HCT116 (cell line): ENCODE measurements around the gene TRPT1. TPM values are rescaled to one million over a fixed set of nuclear protein-coding genes. Genes with fewer than 3 reads are reported as not detected.

Experiments
- ATAC-seq: fragments of 200-7000 bp; cut with Tn5 transposase; 2 replicates; pipeline ENCODE4 v1.9.1; 2020; ENCODE audit warnings: mild to moderate bottlenecking, moderate library complexity
- BruUV-seq: library from RNA; stranded (reverse); fragments of 400-500 nt; replicated peaks from 2 replicates; lab custom pipeline; 2021; lab: Mats Ljungman, UMichigan
- CTCF ChIA-PET: fragments of 300-600 bp; sonication (Branson Sonifier 250); formaldehyde crosslinking; loops from one replicate; lab custom pipeline; 2021; ENCODE audit warnings: antibody characterized with exemption; lab: Charles Lee
- POLR2A ChIA-PET: fragments of 300-600, 350-600 bp; sonication (Branson Sonifier 250); formaldehyde crosslinking; loops from one replicate; lab custom pipeline; 2021; ENCODE audit warnings: antibody characterized with exemption; lab: Charles Lee
- RAD21 ChIA-PET, 2 experiments: fragments of 300-600 bp; sonication (Branson Sonifier 250); formaldehyde crosslinking; loops; one replicate each; lab custom pipeline; 2023; ENCODE audit warnings: low total read pairs in 2 of 2; ENCODE audit not compliant: uncharacterized antibody in 2 of 2, unreplicated experiment in 2 of 2, low non-redundant PET in 1 of 2; lab: Charles Lee
- DNase-seq: peaks from one replicate; pipeline ENCODE4 v3.0.0-alpha.2; 2010; ENCODE audit warnings: low read depth, low spot score
- H2AFZ ChIP-seq: fragments of 200-600 bp; shearing (Covaris generic), sonication (generic); 2 replicates; pipeline ENCODE4 v1.6.1; 2017; ENCODE audit warnings: low read depth, mixed run types, mixed read lengths, antibody characterized with exemption, low read length; ENCODE audit not compliant: poor library complexity, severe bottlenecking
- H3K27ac ChIP-seq: 2 replicates; pipeline ENCODE4 v1.5.1; 2012; ENCODE audit warnings: low read depth, low read length
- H3K27me3 ChIP-seq: fragments of 200-600 bp; sonication (generic); 2 replicates; pipeline ENCODE4 v1.6.1; 2016; ENCODE audit warnings: mixed run types, low read length, mixed read lengths; ENCODE audit not compliant: insufficient read depth
- H3K36me3 ChIP-seq, 2 experiments: fragments of 200-500 bp in 1 of 2; fragments of 200-600 bp in 1 of 2; sonication (Bioruptor generic) in 1 of 2; sonication (generic) in 1 of 2; 2 replicates each; pipeline versions ENCODE4 v1.5.1 to v1.6.1; 2014 to 2016; ENCODE audit warnings: low read length in 2 of 2, inconsistent platforms in 1 of 2, mixed read lengths in 1 of 2, mixed run types in 1 of 2; ENCODE audit not compliant: insufficient read depth in 2 of 2, control insufficient read depth in 1 of 2
- H3K4me1 ChIP-seq, 2 experiments: fragments of 200-600 bp in 1 of 2; sonication (generic) in 1 of 2; 2 replicates each; pipeline versions ENCODE4 v1.5.1 to v1.6.1; 2012 to 2017; ENCODE audit warnings: low read length in 2 of 2, inconsistent platforms in 1 of 2, mild to moderate bottlenecking in 1 of 2, mixed read lengths in 1 of 2, mixed run types in 1 of 2, moderate library complexity in 1 of 2; ENCODE audit not compliant: insufficient read depth in 2 of 2, control insufficient read depth in 1 of 2
- H3K4me2 ChIP-seq: fragments of 200-600 bp; sonication (generic); 2 replicates; pipeline ENCODE4 v1.6.1; 2017; ENCODE audit warnings: mixed run types, low read length, mixed read lengths
- H3K4me3 ChIP-seq, 2 experiments: fragments of 200-600 bp in 1 of 2; sonication (generic) in 1 of 2; replicated peaks in 1 of 2; 2 replicates each; pipeline ENCODE4 v1.5.1; 2011 to 2016; ENCODE audit warnings: low read length in 2 of 2, control low read depth in 1 of 2, low read depth in 1 of 2, mild to moderate bottlenecking in 1 of 2, mixed read lengths in 1 of 2, mixed run types in 1 of 2
- H3K79me2 ChIP-seq: fragments of 200-600 bp; sonication (generic); 2 replicates; pipeline ENCODE4 v1.6.1; 2017; ENCODE audit warnings: mild to moderate bottlenecking, mixed run types, low read length, moderate library complexity, mixed read lengths; ENCODE audit not compliant: insufficient read depth
- H3K9ac ChIP-seq: fragments of 200-600 bp; sonication (generic); 2 replicates; pipeline ENCODE4 v1.6.1; 2016; ENCODE audit warnings: low read length, mixed read lengths
- H3K9me2 ChIP-seq: fragments of 200-600 bp; sonication (generic), shearing (Covaris generic); 2 replicates; pipeline ENCODE4 v1.6.1; 2017; ENCODE audit warnings: mixed run types, mild to moderate bottlenecking, moderate library complexity; ENCODE audit not compliant: insufficient read depth
- H3K9me3 ChIP-seq, 2 experiments: fragments of 200-500 bp in 1 of 2; fragments of 200-600 bp in 1 of 2; sonication (Bioruptor generic) in 1 of 2; sonication (generic) in 1 of 2; 2 replicates each; pipeline ENCODE4 v1.6.1; 2014 to 2017; ENCODE audit warnings: low read length in 2 of 2, mixed read lengths in 2 of 2, inconsistent platforms in 1 of 2, low read depth in 1 of 2, mild to moderate bottlenecking in 1 of 2, mixed run types in 1 of 2, moderate library complexity in 1 of 2; ENCODE audit not compliant: control insufficient read depth in 1 of 2, insufficient read depth in 1 of 2
- H4K20me1 ChIP-seq: fragments of 200-600 bp; sonication (generic), shearing (Covaris generic); 2 replicates; pipeline ENCODE4 v1.6.1; 2017; ENCODE audit warnings: mixed run types, mild to moderate bottlenecking, moderate library complexity; ENCODE audit not compliant: insufficient read depth
- CBX3 ChIP-seq: IDR thresholded peaks from 2 replicates; pipeline ENCODE4 v1.6.1; 2012; ENCODE audit warnings: low read depth
- CTCF ChIP-seq, 3 experiments: fragments of 200-600 bp in 1 of 3; sonication (generic) in 1 of 3; IDR thresholded peaks in 2 of 3; conservative IDR thresholded peaks in 1 of 3; 2 replicates each; pipeline ENCODE4 v1.5.1; 2012 to 2017; ENCODE audit warnings: low read depth in 2 of 3, low read length in 2 of 3, antibody characterized with exemption in 1 of 3, borderline replicate concordance in 1 of 3, control low read depth in 1 of 3, mild to moderate bottlenecking in 1 of 3, mixed read lengths in 1 of 3, mixed run types in 1 of 3, moderate library complexity in 1 of 3; ENCODE audit not compliant: insufficient read depth in 1 of 3
- ELF1 ChIP-seq: IDR thresholded peaks from 2 replicates; pipeline ENCODE4 v1.6.1; 2012; ENCODE audit warnings: low read depth, borderline replicate concordance
- FOSL1 ChIP-seq: IDR thresholded peaks from 2 replicates; pipeline ENCODE4 v1.6.1; 2012; ENCODE audit warnings: low read depth
- JUND ChIP-seq: IDR thresholded peaks from 2 replicates; pipeline ENCODE4 v1.6.1; 2012
- RAD21 ChIP-seq: IDR thresholded peaks from 2 replicates; pipeline ENCODE4 v1.6.1; 2012; ENCODE audit warnings: low read depth, mild to moderate bottlenecking
- SIN3A ChIP-seq: IDR thresholded peaks from 2 replicates; pipeline ENCODE4 v1.6.1; 2012; ENCODE audit warnings: low read depth
- SP1 ChIP-seq: IDR thresholded peaks from 2 replicates; pipeline ENCODE4 v1.6.1; 2012; ENCODE audit warnings: low read depth
- SRF ChIP-seq: IDR thresholded peaks from 2 replicates; pipeline ENCODE4 v1.6.1; 2012; ENCODE audit warnings: low read depth
- TCF7L2 ChIP-seq: IDR thresholded peaks from 2 replicates; pipeline ENCODE4 v1.7.0; 2011; ENCODE audit warnings: borderline replicate concordance, inconsistent platforms; ENCODE audit not compliant: insufficient read depth, insufficient read length; ENCODE audit errors: extremely low read depth
- YY1 ChIP-seq: IDR thresholded peaks from 2 replicates; pipeline ENCODE4 v1.6.1; 2011; ENCODE audit warnings: low read length, low read depth, moderate library complexity, mild to moderate bottlenecking; ENCODE audit not compliant: insufficient replicate concordance; ENCODE audit errors: extremely low read depth
- ZFX ChIP-seq: fragments of 450-650 bp; IDR thresholded peaks from 2 replicates; pipeline ENCODE4 v1.6.1; 2017
- ZNF274 ChIP-seq: fragments of 200-500 bp; sonication (Bioruptor generic); IDR thresholded peaks from 2 replicates; pipeline ENCODE4 v1.6.1; 2014; ENCODE audit warnings: mild to moderate bottlenecking, low read depth, low read length, inconsistent platforms
- intact Hi-C: fragments of 100-400 bp; cut with micrococcal nuclease; formaldehyde crosslinking; loops from 2 replicates; pipeline ENCODE4 v1.10.0; 2022
- total RNA-seq: library from RNA; stranded (reverse); gene quantifications from one replicate; pipeline ENCODE4 v1.2.1, GENCODE V29; 2021; ENCODE audit not compliant: unreplicated experiment
- TF ChIP-seq, protein P1 (sequence below): IDR thresholded peaks from 2 replicates; pipeline ENCODE4 v1.6.1; 2011; ENCODE audit warnings: mild to moderate bottlenecking, low read length, moderate library complexity; ENCODE audit not compliant: insufficient replicate concordance; ENCODE audit errors: extremely low read depth

The TRPT1 gene
- total RNA-seq, 1 experiment from 2014 or later: 43.2 TPM

DNA sequence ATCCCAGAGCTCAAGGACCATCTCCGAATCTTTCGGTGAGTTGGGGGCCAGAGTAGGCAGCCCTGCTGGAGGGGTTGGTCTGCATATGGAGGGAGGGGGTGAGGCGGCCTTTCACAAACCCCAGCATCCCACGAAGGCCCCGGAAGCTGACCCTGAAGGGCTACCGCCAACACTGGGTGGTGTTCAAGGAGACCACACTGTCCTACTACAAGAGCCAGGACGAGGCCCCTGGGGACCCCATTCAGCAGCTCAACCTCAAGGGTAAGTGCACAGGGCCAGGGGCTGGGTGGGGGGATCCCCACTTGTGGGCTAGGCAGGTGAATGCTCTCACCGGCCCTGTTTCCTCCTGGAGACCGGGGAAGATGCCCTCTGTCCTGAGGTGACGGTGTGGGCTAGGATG lies 6.2 kb downstream of the TRPT1 start:
- CTCF ChIA-PET: no interaction called here
- Histone ChIP-seq H3K4me1 (peaks cover 0 to under 1% of the 10 kb centered on the region in 2 experiments; a peak in 1 of 4 replicates), H3K27ac (no peak overlapping the region), H3K9ac (no peak overlapping the region), H2AFZ (no peak overlapping the region), H4K20me1 (no peaks in the 10 kb centered on the region), H3K27me3 (no peaks in the 10 kb centered on the region), H3K36me3 (peaks cover 0 to 6% of the 10 kb centered on the region in 2 experiments; a peak in 1 of 4 replicates), H3K4me3 (no peak overlapping the region), H3K4me2 (no peak overlapping the region), H3K9me2 (no peaks in the 10 kb centered on the region), H3K79me2 (peaks cover 3% of the 10 kb centered on the region; the same call in 1 of the 2 replicates), H3K9me3 (no peaks in the 10 kb centered on the region)
- RAD21 ChIA-PET: no interaction called here
- TF ChIP-seq CBX3: no peak
- TF ChIP-seq, protein P1, sequence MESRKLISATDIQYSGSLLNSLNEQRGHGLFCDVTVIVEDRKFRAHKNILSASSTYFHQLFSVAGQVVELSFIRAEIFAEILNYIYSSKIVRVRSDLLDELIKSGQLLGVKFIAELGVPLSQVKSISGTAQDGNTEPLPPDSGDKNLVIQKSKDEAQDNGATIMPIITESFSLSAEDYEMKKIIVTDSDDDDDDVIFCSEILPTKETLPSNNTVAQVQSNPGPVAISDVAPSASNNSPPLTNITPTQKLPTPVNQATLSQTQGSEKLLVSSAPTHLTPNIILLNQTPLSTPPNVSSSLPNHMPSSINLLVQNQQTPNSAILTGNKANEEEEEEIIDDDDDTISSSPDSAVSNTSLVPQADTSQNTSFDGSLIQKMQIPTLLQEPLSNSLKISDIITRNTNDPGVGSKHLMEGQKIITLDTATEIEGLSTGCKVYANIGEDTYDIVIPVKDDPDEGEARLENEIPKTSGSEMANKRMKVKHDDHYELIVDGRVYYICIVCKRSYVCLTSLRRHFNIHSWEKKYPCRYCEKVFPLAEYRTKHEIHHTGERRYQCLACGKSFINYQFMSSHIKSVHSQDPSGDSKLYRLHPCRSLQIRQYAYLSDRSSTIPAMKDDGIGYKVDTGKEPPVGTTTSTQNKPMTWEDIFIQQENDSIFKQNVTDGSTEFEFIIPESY: no peak
- no peak for TF ChIP-seq CTCF (IDR thresholded peaks at IDR 0.05 in 2 of 3, conservative IDR thresholded peaks at IDR 0.05 in 1 of 3; ENCODE audit: borderline replicate concordance in 1 of 3, insufficient read depth in 1 of 3, low read depth in 2 of 3, low read length in 2 of 3)
- no peak for TF ChIP-seq JUND
- no peak for TF ChIP-seq ELF1
- TF ChIP-seq TCF7L2: no peak
- TF ChIP-seq SRF: no peak
- no peak for TF ChIP-seq FOSL1
- no peak for TF ChIP-seq ZFX
- TF ChIP-seq YY1: no peak
- TF ChIP-seq RAD21: no peak
- TF ChIP-seq ZNF274: no peak
- TF ChIP-seq SP1: no peak
- TF ChIP-seq SIN3A: no peak
- DNase-seq (no peak), ATAC-seq (no peak)
- intact Hi-C loops: no loop called here
- POLR2A ChIA-PET: no interaction called here
- BruUV-seq: no TSS peak
